ENCODE data around the gene NAV3.

GRCh38 chr12:77837876-77838291 lies 7.2 kb downstream of the NAV3 start:
- TF ChIP-seq EZH2phosphoT487 (IDR thresholded peaks at IDR 0.05; ENCODE audit: borderline replicate concordance, low read length): no peak
- no peak for TF ChIP-seq CTCF (IDR thresholded peaks at IDR 0.05; ENCODE audit: low read depth, low read length, poor library complexity, severe bottlenecking)
